OCI-LY3 (cell line): Measurements from ENCODE around the gene CES1.

ENCODE experiments used
- H2AFZ ChIP-seq: fragments of 200-600, 300-600 bp; shearing (Covaris generic); 2 replicates; pipeline ENCODE4 v1.6.0; 2014; ENCODE audit warnings: antibody characterized with exemption, low read depth, low read length
- H3K27ac ChIP-seq: fragments of 200-600, 300-600 bp; sonication (generic); 2 replicates; pipeline ENCODE4 v1.5.1; 2014; ENCODE audit warnings: mild to moderate bottlenecking, low read length, moderate library complexity, mixed read lengths
- H3K27me3 ChIP-seq: fragments of 200-600, 300-600 bp; sonication (generic); 2 replicates; pipeline ENCODE4 v1.6.1; 2014; ENCODE audit warnings: low read depth, low read length, mixed read lengths
- H3K36me3 ChIP-seq: fragments of 200-600, 300-600 bp; sonication (generic); replicated peaks from 2 replicates; pipeline ENCODE3; 2014; ENCODE audit warnings: low read depth, low read length, mixed read lengths
- H3K4me1 ChIP-seq: fragments of 300-600, 200-600 bp; sonication (generic); 2 replicates; pipeline ENCODE4 v1.6.1; 2014; ENCODE audit warnings: low read length, mixed read lengths
- H3K4me2 ChIP-seq: fragments of 200-600, 300-600 bp; sonication (generic); 2 replicates; pipeline ENCODE4 v1.6.1; 2014; ENCODE audit warnings: low read length, mixed read lengths
- H3K4me3 ChIP-seq: fragments of 300-600, 200-600 bp; sonication (generic); 2 replicates; pipeline ENCODE4 v1.5.1; 2014; ENCODE audit warnings: antibody characterized with exemption, mild to moderate bottlenecking, low read length, moderate library complexity
- H3K79me2 ChIP-seq: fragments of 300-600, 200-600 bp; shearing (Covaris generic); 2 replicates; pipeline ENCODE4 v1.6.1; 2014; ENCODE audit warnings: mild to moderate bottlenecking, low read length, mixed read lengths
- H3K9ac ChIP-seq: fragments of 300-600, 200-600 bp; shearing (Covaris generic); 2 replicates; pipeline ENCODE4 v1.6.0; 2014; ENCODE audit warnings: mild to moderate bottlenecking, low read length, moderate library complexity
- H3K9me3 ChIP-seq: fragments of 200-600, 300-600 bp; shearing (Covaris generic); 2 replicates; pipeline ENCODE4 v1.6.1; 2014; ENCODE audit warnings: low read length, mixed read lengths; ENCODE audit not compliant: insufficient read depth
- H4K20me1 ChIP-seq: fragments of 200-600, 300-600 bp; sonication (generic); 2 replicates; pipeline ENCODE4 v1.6.1; 2016; ENCODE audit warnings: low read length, mixed read lengths; ENCODE audit not compliant: insufficient read depth
- CTCF ChIP-seq: fragments of 200-600, 300-600 bp; sonication (generic); IDR thresholded peaks from 2 replicates; pipeline ENCODE4 v1.5.1; 2014; ENCODE audit warnings: antibody characterized with exemption, low read length, low read depth
- EZH2phosphoT487 ChIP-seq: fragments of 200-600 bp; shearing (Covaris generic); IDR thresholded peaks from 2 replicates; pipeline ENCODE4 v1.6.1; 2018; ENCODE audit warnings: antibody characterized with exemption, mixed run types, low read depth

Gene CES1

GRCh38 chr16:55846598-55847346, 13.9 kb upstream of the CES1 start:
- Histone ChIP-seq H3K79me2 (no peaks in the 10 kb centered on the region), H3K27ac (no peak overlapping the region), H3K9ac (no peak overlapping the region), H4K20me1 (no peaks in the 10 kb centered on the region), H3K4me2 (no peak overlapping the region), H3K36me3 (no peaks in the 10 kb centered on the region), H2AFZ (no peak overlapping the region), H3K4me3 (no peak overlapping the region), H3K9me3 (no peaks in the 10 kb centered on the region), H3K27me3 (peaks cover 8% of the 10 kb centered on the region; the same call in 1 of the 2 replicates), H3K4me1 (no peaks in the 10 kb centered on the region)
- TF ChIP-seq EZH2phosphoT487 (no peak), CTCF (no peak)

- Histone ChIP-seq H3K4me3 (no peak overlapping the region), H3K4me2 (no peak overlapping the region), H3K4me1 (no peaks in the 10 kb centered on the region), H2AFZ (no peak overlapping the region), H3K36me3 (no peaks in the 10 kb centered on the region), H3K27me3 (peaks cover 4% of the 10 kb centered on the region; the same call in 1 of the 2 replicates), H4K20me1 (no peaks in the 10 kb centered on the region), H3K9me3 (no peaks in the 10 kb centered on the region), H3K9ac (no peak overlapping the region), H3K79me2 (no peaks in the 10 kb centered on the region), H3K27ac (no peak overlapping the region)
- TF ChIP-seq EZH2phosphoT487 (no peak), CTCF (no peak)
Observed at GRCh38 chr16:55843105-55843395, 10.2 kb upstream of the CES1 start.

GRCh38 chr16:55842369-55843104, 9.6 kb upstream of the CES1 start:
- peak; percentile 82 for TF ChIP-seq CTCF
- TF ChIP-seq EZH2phosphoT487 = no peak
- no peak overlapping the region for H3K9ac ChIP-seq

GRCh38 chr16:55839115-55839514, 6.2 kb upstream of the CES1 start:
- Histone ChIP-seq H3K9ac (no peak overlapping the region), H2AFZ (no peak overlapping the region), H3K36me3 (no peaks in the 10 kb centered on the region), H3K9me3 (no peaks in the 10 kb centered on the region), H3K27me3 (peaks cover 4% of the 10 kb centered on the region; the same call in 1 of the 2 replicates), H3K27ac (no peak overlapping the region), H3K79me2 (no peaks in the 10 kb centered on the region), H3K4me3 (no peak overlapping the region), H3K4me1 (peaks cover 3% of the 10 kb centered on the region), H4K20me1 (no peaks in the 10 kb centered on the region), H3K4me2 (no peak overlapping the region)
- TF ChIP-seq EZH2phosphoT487 = no peak
- TF ChIP-seq CTCF = no peak

More at GRCh38 chr16:55842369-55843104, 9.6 kb upstream of the CES1 start:
- Histone ChIP-seq H3K4me2 (no peak overlapping the region), H3K4me3 (no peak overlapping the region), H2AFZ (no peak overlapping the region), H3K27ac (no peak overlapping the region), H3K79me2 (no peaks in the 10 kb centered on the region), H3K27me3 (peaks cover 4% of the 10 kb centered on the region; the same call in 1 of the 2 replicates), H4K20me1 (no peaks in the 10 kb centered on the region), H3K4me1 (no peaks in the 10 kb centered on the region), H3K9me3 (no peaks in the 10 kb centered on the region), H3K36me3 (no peaks in the 10 kb centered on the region)
